ENCODE data around the gene RNH1.

The RNH1 gene

GRCh38 chr11:531919-532526, 25.0 kb upstream of the RNH1 start:
- H3K36me3 ChIP-seq (replicated peaks) = peaks cover 23% of the 10 kb centered on the region
- H3K27me3 ChIP-seq (replicated peaks) = no peaks in the 10 kb centered on the region
- DNase-seq = no peak
- H3K27ac ChIP-seq = no peak overlapping the region
- in situ Hi-C loops (cut with HindIII; ENCODE audit: low pct_ligation_motif_present, low sequenced_read_pairs) = no loop called here
- no peak overlapping the region for H3K4me3 ChIP-seq (ENCODE audit: low read depth, low read length)
- no peak for TF ChIP-seq CTCF (IDR thresholded peaks at IDR 0.05; ENCODE audit: low read depth, low read length, missing control alignments)

- TF ChIP-seq CTCF (IDR thresholded peaks at IDR 0.05; ENCODE audit: low read depth, low read length, missing control alignments) = no peak
- H3K36me3 ChIP-seq (replicated peaks) = peaks cover 23% of the 10 kb centered on the region
- no peaks in the 10 kb centered on the region for H3K27me3 ChIP-seq (replicated peaks)
- in situ Hi-C loops (cut with HindIII; ENCODE audit: low pct_ligation_motif_present, low sequenced_read_pairs) = no loop called here
- DNase-seq = no peak
- no peak overlapping the region for H3K27ac ChIP-seq
- no peak overlapping the region for H3K4me3 ChIP-seq (ENCODE audit: low read depth, low read length)
Observed at GRCh38 chr11:530960-531831, 24.2 kb upstream of the RNH1 start.

GRCh38 chr11:529728-530411, 22.8 kb upstream of the RNH1 start:
- Histone ChIP-seq H3K4me3 (ENCODE audit: low read depth, low read length) (no peak overlapping the region), H3K27ac (no peak overlapping the region), H3K27me3 (replicated peaks) (no peaks in the 10 kb centered on the region), H3K36me3 (replicated peaks) (peaks cover 23% of the 10 kb centered on the region)
- in situ Hi-C loops (cut with HindIII; ENCODE audit: low pct_ligation_motif_present, low sequenced_read_pairs) = no loop called here
- TF ChIP-seq CTCF (IDR thresholded peaks at IDR 0.05; ENCODE audit: low read depth, low read length, missing control alignments) = no peak
- DNase-seq = no peak

GRCh38 chr11:528815-529727, 22.0 kb upstream of the RNH1 start:
- Histone ChIP-seq H3K27me3 (replicated peaks) (no peaks in the 10 kb centered on the region), H3K4me3 (ENCODE audit: low read depth, low read length) (no peak overlapping the region), H3K27ac (no peak overlapping the region), H3K36me3 (replicated peaks) (peaks cover 23% of the 10 kb centered on the region)
- in situ Hi-C loops (cut with HindIII; ENCODE audit: low pct_ligation_motif_present, low sequenced_read_pairs) = no loop called here
- no peak for DNase-seq
- TF ChIP-seq CTCF (IDR thresholded peaks at IDR 0.05; ENCODE audit: low read depth, low read length, missing control alignments) = no peak

GRCh38 chr11:528166-528814, 21.2 kb upstream of the RNH1 start:
- DNase-seq = no peak
- Histone ChIP-seq H3K27me3 (replicated peaks) (no peaks in the 10 kb centered on the region), H3K27ac (no peak overlapping the region), H3K36me3 (replicated peaks) (peaks cover 18% of the 10 kb centered on the region), H3K4me3 (ENCODE audit: low read depth, low read length) (no peak overlapping the region)
- TF ChIP-seq CTCF (IDR thresholded peaks at IDR 0.05; ENCODE audit: low read depth, low read length, missing control alignments) = no peak
- in situ Hi-C loops (cut with HindIII; ENCODE audit: low pct_ligation_motif_present, low sequenced_read_pairs) = no loop called here

Measured in brain microvascular endothelial cell (primary cell).